Erythroblast (primary cell): ENCODE results near the gene LEFTY1.

Source experiments
- GATA1 ChIP-seq: IDR thresholded peaks from 2 replicates; pipeline ENCODE4 v1.6.1; 2011; ENCODE audit warnings: low read depth, mild to moderate bottlenecking, control low read depth, low read length, moderate library complexity
- POLR2A ChIP-seq: IDR thresholded peaks from 2 replicates; pipeline ENCODE4 v1.6.1; 2011; ENCODE audit warnings: mild to moderate bottlenecking, low read length

DNA sequence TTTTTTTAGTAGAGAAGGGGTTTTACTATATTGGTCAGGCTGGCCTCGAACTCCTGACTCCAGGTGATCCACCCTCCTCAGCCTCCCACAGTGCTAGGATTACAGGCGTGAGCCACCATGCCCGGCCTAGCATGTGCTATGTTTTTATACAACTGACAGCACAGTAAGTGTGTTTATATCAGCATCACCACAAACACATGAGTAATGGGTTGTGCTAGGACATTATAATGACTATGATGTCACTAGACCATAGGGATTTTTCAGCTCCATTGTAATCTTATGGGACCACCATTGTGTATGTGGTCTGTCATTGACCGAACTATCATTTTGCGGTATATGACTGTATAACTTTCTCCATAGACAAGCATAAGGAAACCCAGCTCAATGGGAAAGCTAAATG is 45.8 kb upstream of the LEFTY1 start:
- no peak for TF ChIP-seq POLR2A
- no peak for TF ChIP-seq GATA1
